Endothelial cell of hepatic sinusoid (primary cell): Measurements from ENCODE around the gene EIF1AD.

Experiments
- in situ Hi-C: cut with HindIII; loops from 2 replicates; pipeline ENCODE4 v1.10.0; 2017; ENCODE audit warnings: low sequenced_read_pairs

EIF1AD gene

GRCh38 chr11:66006134-66006890, 4.4 kb upstream of the EIF1AD start:
- in situ Hi-C loops = no loop called here

GRCh38 chr11:66004186-66004585, 2.2 kb upstream of the EIF1AD start:
- in situ Hi-C loops = no loop called here

GRCh38 chr11:66003291-66003690, 1.3 kb upstream of the EIF1AD start:
- in situ Hi-C loops = no loop called here

GRCh38 chr11:66002648-66003225, 780 bp upstream of the EIF1AD start:
- in situ Hi-C loops = no loop called here

GRCh38 chr11:65997286-65997685, 4.7 kb downstream of the EIF1AD start:
- in situ Hi-C loops = no loop called here

- in situ Hi-C loops = no loop called here
These were observed 9.9 kb downstream of the EIF1AD start for GRCh38 chr11:65992056-65992455.

GRCh38 chr11:65988791-65989592, 13.0 kb downstream of the EIF1AD start:
- in situ Hi-C loops = loop anchor here (5.0 kb wide), 1 partner anchor 53 kb away; no protein-coding TSS in a partner anchor

- in situ Hi-C loops = loop anchor here (5.0 kb wide), 1 partner anchor 55 kb away; no protein-coding TSS in a partner anchor
These were observed 14.6 kb downstream of the EIF1AD start for GRCh38 chr11:65987336-65987735.

GRCh38 chr11:65983589-65983987, 18.4 kb downstream of the EIF1AD start:
- in situ Hi-C loops = no loop called here

GRCh38 chr11:65982824-65983588, 19.0 kb downstream of the EIF1AD start:
- in situ Hi-C loops = no loop called here

GRCh38 chr11:65981972-65982823, 19.8 kb downstream of the EIF1AD start:
- in situ Hi-C loops = no loop called here

- in situ Hi-C loops = no loop called here
These were observed 20.7 kb downstream of the EIF1AD start for GRCh38 chr11:65981101-65981740.

- in situ Hi-C loops = no loop called here
These were observed 22.6 kb downstream of the EIF1AD start for GRCh38 chr11:65979261-65979759.

GRCh38 chr11:65978391-65979238, 23.3 kb downstream of the EIF1AD start:
- in situ Hi-C loops = no loop called here

GRCh38 chr11:65977621-65978390, 24.2 kb downstream of the EIF1AD start:
- in situ Hi-C loops = no loop called here

GRCh38 chr11:65976216-65977176, 25.5 kb downstream of the EIF1AD start:
- in situ Hi-C loops = no loop called here

- in situ Hi-C loops = no loop called here
These were observed 26.2 kb downstream of the EIF1AD start for GRCh38 chr11:65975771-65976170.
